Measurements from ENCODE around the gene ZNF710.

DNA sequence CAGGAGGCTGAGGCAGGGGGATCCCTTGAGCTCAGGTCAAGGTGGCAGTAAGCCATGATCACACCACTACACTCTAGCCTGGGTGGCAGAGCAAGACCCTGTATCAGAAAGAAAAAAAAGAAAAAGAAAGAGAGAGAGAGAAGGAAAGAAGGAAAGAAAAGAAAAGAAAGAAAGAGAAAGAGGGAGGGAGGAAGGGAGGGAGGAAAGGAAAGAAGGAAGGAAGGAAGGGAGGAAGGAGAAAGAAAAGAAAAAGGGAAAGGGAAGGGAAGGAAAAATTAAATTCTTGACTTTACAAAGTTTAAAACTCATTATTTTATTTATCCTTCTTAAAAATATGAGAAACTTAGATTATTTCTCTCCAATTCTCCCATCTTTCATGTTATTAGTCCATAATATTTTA, 118.2 kb downstream of the ZNF710 start:
- TF ChIP-seq, protein P1, sequence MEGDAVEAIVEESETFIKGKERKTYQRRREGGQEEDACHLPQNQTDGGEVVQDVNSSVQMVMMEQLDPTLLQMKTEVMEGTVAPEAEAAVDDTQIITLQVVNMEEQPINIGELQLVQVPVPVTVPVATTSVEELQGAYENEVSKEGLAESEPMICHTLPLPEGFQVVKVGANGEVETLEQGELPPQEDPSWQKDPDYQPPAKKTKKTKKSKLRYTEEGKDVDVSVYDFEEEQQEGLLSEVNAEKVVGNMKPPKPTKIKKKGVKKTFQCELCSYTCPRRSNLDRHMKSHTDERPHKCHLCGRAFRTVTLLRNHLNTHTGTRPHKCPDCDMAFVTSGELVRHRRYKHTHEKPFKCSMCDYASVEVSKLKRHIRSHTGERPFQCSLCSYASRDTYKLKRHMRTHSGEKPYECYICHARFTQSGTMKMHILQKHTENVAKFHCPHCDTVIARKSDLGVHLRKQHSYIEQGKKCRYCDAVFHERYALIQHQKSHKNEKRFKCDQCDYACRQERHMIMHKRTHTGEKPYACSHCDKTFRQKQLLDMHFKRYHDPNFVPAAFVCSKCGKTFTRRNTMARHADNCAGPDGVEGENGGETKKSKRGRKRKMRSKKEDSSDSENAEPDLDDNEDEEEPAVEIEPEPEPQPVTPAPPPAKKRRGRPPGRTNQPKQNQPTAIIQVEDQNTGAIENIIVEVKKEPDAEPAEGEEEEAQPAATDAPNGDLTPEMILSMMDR (IDR thresholded peaks at IDR 0.05), result no peak
- no peak for TF ChIP-seq POLR2A (IDR thresholded peaks at IDR 0.05)
